PFSK-1 (cell line): ENCODE data around the gene LRRFIP2.

Source experiments
- FOXP2 ChIP-seq: optimal IDR thresholded peaks from 2 replicates; pipeline ENCODE3; 2011; ENCODE audit warnings: borderline replicate concordance, control low read depth, inconsistent platforms; ENCODE audit not compliant: insufficient read depth; ENCODE audit errors: extremely low read length, extremely low read depth
- POLR2AphosphoS5 ChIP-seq: IDR thresholded peaks from 2 replicates; pipeline ENCODE4 v1.6.1; 2012; ENCODE audit warnings: low read depth, mild to moderate bottlenecking, control low read depth, low read length, moderate library complexity
- SIN3A ChIP-seq: IDR thresholded peaks from 2 replicates; pipeline ENCODE4 v1.6.1; 2012; ENCODE audit warnings: mild to moderate bottlenecking, low read length, moderate library complexity, borderline replicate concordance; ENCODE audit not compliant: insufficient read depth
- TAF1 ChIP-seq: IDR thresholded peaks from 2 replicates; pipeline ENCODE4 v1.6.1; 2012; ENCODE audit warnings: low read length, control low read depth, borderline replicate concordance; ENCODE audit not compliant: insufficient read depth
- TF ChIP-seq, protein P1 (sequence below), 2 experiments: IDR thresholded peaks; 2 replicates each; pipeline versions ENCODE4 v1.6.1 to v1.8.0; 2011 to 2012; ENCODE audit warnings: low read depth in 2 of 2, low read length in 2 of 2, control low read depth in 1 of 2, inconsistent platforms in 1 of 2, mild to moderate bottlenecking in 1 of 2, moderate library complexity in 1 of 2; ENCODE audit not compliant: insufficient read depth in 1 of 2

Gene LRRFIP2

DNA sequence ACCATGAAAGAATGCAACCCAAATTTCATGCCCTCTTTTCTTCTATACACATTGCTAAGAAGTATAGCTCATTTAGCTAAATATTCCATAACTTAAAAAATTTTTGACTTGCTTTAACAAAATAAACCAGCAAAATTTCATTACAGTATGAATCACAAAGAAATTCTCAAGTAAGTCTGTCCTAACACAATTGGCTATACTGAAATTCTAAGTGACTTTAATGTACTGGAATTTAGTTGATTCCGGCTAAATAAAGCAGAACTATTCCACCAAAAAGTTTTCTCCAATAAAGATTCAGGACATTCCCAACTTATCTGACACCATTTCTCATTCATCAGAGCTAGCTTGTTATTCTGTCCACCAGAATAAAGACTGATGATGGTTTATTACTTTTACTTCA, 23.8 kb downstream of the LRRFIP2 start:
- no peak for TF ChIP-seq TAF1
- TF ChIP-seq FOXP2: no peak
- no peak for TF ChIP-seq POLR2AphosphoS5
- TF ChIP-seq, protein P1, sequence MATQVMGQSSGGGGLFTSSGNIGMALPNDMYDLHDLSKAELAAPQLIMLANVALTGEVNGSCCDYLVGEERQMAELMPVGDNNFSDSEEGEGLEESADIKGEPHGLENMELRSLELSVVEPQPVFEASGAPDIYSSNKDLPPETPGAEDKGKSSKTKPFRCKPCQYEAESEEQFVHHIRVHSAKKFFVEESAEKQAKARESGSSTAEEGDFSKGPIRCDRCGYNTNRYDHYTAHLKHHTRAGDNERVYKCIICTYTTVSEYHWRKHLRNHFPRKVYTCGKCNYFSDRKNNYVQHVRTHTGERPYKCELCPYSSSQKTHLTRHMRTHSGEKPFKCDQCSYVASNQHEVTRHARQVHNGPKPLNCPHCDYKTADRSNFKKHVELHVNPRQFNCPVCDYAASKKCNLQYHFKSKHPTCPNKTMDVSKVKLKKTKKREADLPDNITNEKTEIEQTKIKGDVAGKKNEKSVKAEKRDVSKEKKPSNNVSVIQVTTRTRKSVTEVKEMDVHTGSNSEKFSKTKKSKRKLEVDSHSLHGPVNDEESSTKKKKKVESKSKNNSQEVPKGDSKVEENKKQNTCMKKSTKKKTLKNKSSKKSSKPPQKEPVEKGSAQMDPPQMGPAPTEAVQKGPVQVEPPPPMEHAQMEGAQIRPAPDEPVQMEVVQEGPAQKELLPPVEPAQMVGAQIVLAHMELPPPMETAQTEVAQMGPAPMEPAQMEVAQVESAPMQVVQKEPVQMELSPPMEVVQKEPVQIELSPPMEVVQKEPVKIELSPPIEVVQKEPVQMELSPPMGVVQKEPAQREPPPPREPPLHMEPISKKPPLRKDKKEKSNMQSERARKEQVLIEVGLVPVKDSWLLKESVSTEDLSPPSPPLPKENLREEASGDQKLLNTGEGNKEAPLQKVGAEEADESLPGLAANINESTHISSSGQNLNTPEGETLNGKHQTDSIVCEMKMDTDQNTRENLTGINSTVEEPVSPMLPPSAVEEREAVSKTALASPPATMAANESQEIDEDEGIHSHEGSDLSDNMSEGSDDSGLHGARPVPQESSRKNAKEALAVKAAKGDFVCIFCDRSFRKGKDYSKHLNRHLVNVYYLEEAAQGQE (IDR thresholded peaks at IDR 0.05; ENCODE audit: insufficient read depth in 1 of 2, low read depth in 2 of 2, low read length in 2 of 2): no peak
- TF ChIP-seq SIN3A: no peak

DNA sequence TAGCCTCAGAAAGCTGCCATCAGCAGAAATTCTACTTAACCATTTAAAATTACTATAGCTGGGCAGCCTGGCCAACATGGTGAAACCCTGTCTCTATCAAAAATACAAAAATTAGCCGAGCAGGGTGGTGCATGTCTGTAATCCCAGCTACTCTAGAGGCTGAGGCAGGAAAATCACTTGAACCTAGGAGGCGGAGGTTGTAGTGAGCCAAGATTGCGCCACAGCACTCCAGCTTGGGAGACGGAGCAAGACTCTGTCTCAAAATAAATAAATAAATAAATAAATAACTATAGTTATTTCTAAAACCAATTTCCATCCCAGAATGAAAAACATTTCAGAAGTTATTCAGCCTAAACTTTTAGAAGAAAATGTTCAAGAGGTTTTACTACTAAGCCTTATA, 25.1 kb downstream of the LRRFIP2 start:
- TF ChIP-seq SIN3A: no peak
- TF ChIP-seq, protein P1 (IDR thresholded peaks at IDR 0.05; ENCODE audit: insufficient read depth in 1 of 2, low read depth in 2 of 2, low read length in 2 of 2): no peak
- no peak for TF ChIP-seq FOXP2
- TF ChIP-seq POLR2AphosphoS5: no peak
- no peak for TF ChIP-seq TAF1

DNA sequence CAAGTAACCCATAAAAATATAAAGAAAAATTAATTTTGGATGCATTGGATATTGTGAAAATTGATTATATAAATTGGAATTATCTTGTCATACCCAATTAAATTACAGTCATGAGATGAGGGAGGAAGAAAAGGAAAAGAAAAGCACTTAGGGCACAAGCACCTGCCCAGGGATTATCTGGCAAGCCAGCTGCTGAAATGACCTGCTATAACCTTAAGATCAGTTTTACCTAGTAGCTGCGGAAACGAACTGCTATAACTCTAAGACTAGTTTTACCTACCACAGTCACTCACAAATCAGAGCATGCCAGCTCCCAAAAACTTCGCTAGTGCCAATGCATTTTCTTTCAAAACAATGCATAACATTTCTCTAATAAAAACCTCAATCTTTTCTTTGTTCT, 26.2 kb downstream of the LRRFIP2 start:
- no peak for TF ChIP-seq FOXP2
- TF ChIP-seq POLR2AphosphoS5: no peak
- TF ChIP-seq SIN3A: no peak
- no peak for TF ChIP-seq TAF1

DNA sequence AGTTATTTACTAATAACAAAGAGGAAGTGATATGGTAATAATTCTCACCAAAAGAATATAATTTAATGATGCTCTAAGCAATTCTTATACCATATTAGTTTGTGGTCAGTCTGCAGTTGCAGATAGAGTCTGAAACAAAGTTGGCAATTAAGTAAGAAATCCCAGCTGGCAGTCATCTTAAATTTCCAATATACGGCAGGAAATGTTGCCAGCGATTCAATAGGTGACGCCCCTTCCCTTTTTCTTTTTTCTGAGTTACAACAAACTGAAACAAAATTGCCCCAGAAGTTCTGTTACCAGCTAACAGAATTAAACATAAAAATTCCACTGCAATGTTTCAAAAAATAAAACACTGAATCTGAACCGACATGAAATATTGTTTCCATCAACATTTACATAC, 26.7 kb downstream of the LRRFIP2 start:
- TF ChIP-seq TAF1 (no peak), SIN3A (no peak), POLR2AphosphoS5 (no peak), FOXP2 (no peak)
- TF ChIP-seq, protein P1 (IDR thresholded peaks at IDR 0.05; ENCODE audit: insufficient read depth in 1 of 2, low read depth in 2 of 2, low read length in 2 of 2): no peak

DNA sequence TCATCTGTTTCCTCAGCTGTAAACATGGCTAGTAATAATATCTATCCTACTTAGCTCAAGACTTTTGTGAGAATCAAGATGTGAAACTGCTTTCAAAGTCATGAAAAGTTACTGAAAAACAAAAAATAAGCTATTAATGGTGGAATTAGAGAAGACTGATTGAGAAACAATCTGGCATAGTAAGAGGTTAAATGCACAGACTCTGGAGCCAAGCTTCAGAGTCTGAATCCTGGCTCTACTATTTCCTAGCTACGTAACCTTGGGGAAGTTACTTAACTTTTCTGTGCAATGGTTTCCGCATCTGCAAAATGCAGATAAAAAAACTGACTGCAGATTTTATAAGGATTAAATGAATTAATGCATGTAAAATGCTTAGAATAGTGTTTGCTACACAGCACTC, 28.8 kb downstream of the LRRFIP2 start:
- TF ChIP-seq SIN3A: no peak
- TF ChIP-seq, protein P1 (IDR thresholded peaks at IDR 0.05; ENCODE audit: insufficient read depth in 1 of 2, low read depth in 2 of 2, low read length in 2 of 2): no peak
- no peak for TF ChIP-seq FOXP2

DNA sequence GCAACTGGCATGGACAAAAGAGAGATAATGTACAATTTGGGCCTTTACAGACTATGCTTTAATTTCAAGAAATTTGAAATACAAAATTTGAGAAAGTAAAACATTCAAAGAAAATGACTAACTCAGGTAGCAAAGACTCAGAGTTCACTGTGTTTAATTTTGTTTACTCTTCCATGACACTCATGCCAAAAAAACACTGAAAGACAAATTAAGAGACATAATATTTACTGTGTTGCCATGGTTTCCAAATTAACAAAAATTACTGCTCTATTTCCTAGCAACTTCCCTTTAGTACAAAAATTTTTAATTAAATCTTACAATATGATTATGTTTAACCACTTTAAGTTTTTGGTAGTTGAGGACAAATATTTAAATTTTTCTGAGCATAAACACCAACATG, 29.6 kb downstream of the LRRFIP2 start:
- TF ChIP-seq SIN3A (no peak), POLR2AphosphoS5 (no peak), TAF1 (no peak), FOXP2 (no peak)
- TF ChIP-seq, protein P1 (IDR thresholded peaks at IDR 0.05; ENCODE audit: insufficient read depth in 1 of 2, low read depth in 2 of 2, low read length in 2 of 2): no peak
